B cell (primary cell): ENCODE measurements around the gene KLHL41. TPM values are rescaled to one million over a fixed set of nuclear protein-coding genes. Genes with fewer than 3 reads are reported as not detected.
"Not testable (repeated sequence)": the region's sequence is repeated elsewhere in the genome, so short reads cannot be mapped to it uniquely, and the experiment has no call there.

Experiments
- ATAC-seq: fragments of 200-7000 bp; cut with Tn5 transposase; one replicate; pipeline ENCODE4 v1.10.0; 2021; ENCODE audit warnings: low read depth, mild to moderate bottlenecking, moderate number of reproducible peaks, moderate library complexity
- CTCF ChIA-PET: fragments of 350-600 bp; sonication (Branson Sonifier 250); formaldehyde crosslinking; loops from one replicate; lab custom pipeline; 2021; ENCODE audit warnings: antibody characterized with exemption, inconsistent platforms; lab: Charles Lee
- POLR2A ChIA-PET: fragments of 350-600 bp; sonication (Branson Sonifier 250); formaldehyde crosslinking; loops from one replicate; lab custom pipeline; 2021; ENCODE audit warnings: antibody characterized with exemption; lab: Charles Lee
- DNase-seq: peaks from one replicate; pipeline ENCODE4 v3.0.0; 2013
- H2AFZ ChIP-seq: 2 replicates; pipeline ENCODE4 v1.6.1; 2012; ENCODE audit warnings: mild to moderate bottlenecking, low read depth, low read length; ENCODE audit not compliant: insufficient read depth, poor library complexity, severe bottlenecking
- H3K27ac ChIP-seq, 2 donors: 1 replicate in 1 of 2; 2 replicates in 1 of 2; pipeline ENCODE4 v1.5.1; 2012 to 2013; ENCODE audit warnings: low read length in 2 of 2, mild to moderate bottlenecking in 2 of 2, moderate library complexity in 1 of 2
- H3K27me3 ChIP-seq, 4 experiments: fragments of 200-600 bp in 1 of 4; sonication (generic) in 1 of 4; replicated peaks in 1 of 4; 1 replicate in 2 of 4; 2 replicates in 2 of 4; pipeline versions ENCODE4 v1.6.1 to v1.7.0; 2013 to 2016; ENCODE audit warnings: low read length in 3 of 4, mild to moderate bottlenecking in 2 of 4, mixed read lengths in 1 of 4, moderate library complexity in 1 of 4; ENCODE audit not compliant: insufficient read depth in 4 of 4, control insufficient read depth in 3 of 4; ENCODE audit errors: control extremely low read depth in 1 of 4
- H3K36me3 ChIP-seq, 2 experiments: replicated peaks in 1 of 2; 1 replicate in 1 of 2; 2 replicates in 1 of 2; pipeline versions ENCODE4 v1.6.1 to v1.7.1; 2013; ENCODE audit warnings: low read length in 1 of 2; ENCODE audit not compliant: insufficient read depth in 2 of 2, control insufficient read depth in 1 of 2; ENCODE audit errors: control extremely low read depth in 1 of 2, extremely low read depth in 1 of 2
- H3K4me1 ChIP-seq, 2 donors: fragments of 200-600 bp in 1 of 2; sonication (generic) in 1 of 2; 1 replicate in 1 of 2; 2 replicates in 1 of 2; pipeline versions ENCODE4 v1.5.1 to v1.6.1; 2013 to 2017; ENCODE audit warnings: low read length in 2 of 2; ENCODE audit not compliant: control insufficient read depth in 2 of 2, insufficient read depth in 2 of 2
- H3K4me2 ChIP-seq: replicated peaks from 2 replicates; pipeline ENCODE3; 2012; ENCODE audit warnings: mild to moderate bottlenecking, low read depth, low read length; ENCODE audit not compliant: poor library complexity, severe bottlenecking
- H3K4me3 ChIP-seq, 5 experiments: fragments of 200-600 bp in 1 of 5; sonication (generic) in 1 of 5; 1 replicate in 3 of 5; 2 replicates in 2 of 5; pipeline versions ENCODE4 v1.5.1 to v1.7.0; 2011 to 2016; ENCODE audit warnings: low read length in 4 of 5, mild to moderate bottlenecking in 4 of 5, low read depth in 2 of 5, control low read depth in 1 of 5, moderate library complexity in 1 of 5; ENCODE audit not compliant: insufficient read depth in 1 of 5; ENCODE audit errors: control extremely low read depth in 1 of 5, extremely low read depth in 1 of 5
- H3K79me2 ChIP-seq: fragments of 200-600 bp; sonication (generic); one replicate; pipeline ENCODE4 v1.6.0; 2016; ENCODE audit warnings: low read length; ENCODE audit not compliant: control insufficient read depth, insufficient read depth
- H3K9ac ChIP-seq: fragments of 200-600 bp; sonication (generic); 2 replicates; pipeline ENCODE4 v1.6.1; 2017; ENCODE audit warnings: mild to moderate bottlenecking, low read length, moderate library complexity
- H3K9me3 ChIP-seq, 3 donors: one replicate each; pipeline versions ENCODE4 v1.6.1 to v1.7.1; 2013; ENCODE audit warnings: low read length in 2 of 3; ENCODE audit not compliant: control insufficient read depth in 2 of 3, insufficient read depth in 1 of 3; ENCODE audit errors: control extremely low read depth in 1 of 3
- H4K20me1 ChIP-seq: 2 replicates; pipeline ENCODE4 v1.6.0; 2012; ENCODE audit warnings: mild to moderate bottlenecking, low read length; ENCODE audit not compliant: insufficient read depth, control insufficient read depth, poor library complexity, severe bottlenecking
- H3K27ac Mint-ChIP-seq: one replicate; pipeline ENCODE4 v1.8.0; 2021; ENCODE audit warnings: mixed read lengths
- H3K27me3 Mint-ChIP-seq: one replicate; pipeline ENCODE4 v1.8.0; 2021; ENCODE audit warnings: mixed read lengths
- H3K4me1 Mint-ChIP-seq: one replicate; pipeline ENCODE4 v1.8.0; 2021; ENCODE audit warnings: mixed read lengths
- H3K4me3 Mint-ChIP-seq: one replicate; pipeline ENCODE4 v1.8.0; 2021; ENCODE audit warnings: mixed read lengths
- H3K9me3 Mint-ChIP-seq: one replicate; pipeline ENCODE4 v1.8.0; 2022; ENCODE audit warnings: mixed read lengths; ENCODE audit not compliant: insufficient read depth
- EZH2 ChIP-seq: IDR thresholded peaks from 2 replicates; pipeline ENCODE4 v1.6.1; 2012; ENCODE audit warnings: borderline replicate concordance, low read depth, mild to moderate bottlenecking, moderate library complexity, low read length; ENCODE audit not compliant: insufficient read depth, poor library complexity, severe bottlenecking
- WGBS: methylation state at CpG from one replicate; pipeline ENCODE4 v1.1.5; 2013; ENCODE audit warnings: missing lambda C conversion rate; ENCODE audit not compliant: insufficient coverage; 5-methylcytosine and 5-hydroxymethylcytosine counted together
- intact Hi-C: fragments of 100-400 bp; cut with micrococcal nuclease; formaldehyde crosslinking; loops from one replicate; pipeline ENCODE4 v1.10.0; 2022
- polyA plus RNA-seq: library from polyadenylated mRNA; depleted of rRNA; stranded (reverse); fragments of >200 nt; gene quantifications from 2 replicates; pipeline ENCODE4 v1.2.3, GENCODE V29; 2012
- total RNA-seq, 2 donors: library from RNA; stranded (reverse); fragments of 120-200 nt in 1 of 2; gene quantifications; 1 replicate in 1 of 2; 2 replicates in 1 of 2; pipeline versions ENCODE4 v1.2.3 to v1.2.4, GENCODE V29; 2013 to 2022
- TF ChIP-seq, protein P1 (sequence below): fragments of 200-600 bp; IDR thresholded peaks from one replicate; pipeline ENCODE4 v1.8.0; 2022; ENCODE audit warnings: antibody characterized with exemption, mild to moderate bottlenecking

Gene KLHL41
- total and polyA plus RNA-seq, 2 donors (not counting 1 experiment from before 2014, with no cell fraction given), result 0.03 to 0.27 TPM

DNA sequence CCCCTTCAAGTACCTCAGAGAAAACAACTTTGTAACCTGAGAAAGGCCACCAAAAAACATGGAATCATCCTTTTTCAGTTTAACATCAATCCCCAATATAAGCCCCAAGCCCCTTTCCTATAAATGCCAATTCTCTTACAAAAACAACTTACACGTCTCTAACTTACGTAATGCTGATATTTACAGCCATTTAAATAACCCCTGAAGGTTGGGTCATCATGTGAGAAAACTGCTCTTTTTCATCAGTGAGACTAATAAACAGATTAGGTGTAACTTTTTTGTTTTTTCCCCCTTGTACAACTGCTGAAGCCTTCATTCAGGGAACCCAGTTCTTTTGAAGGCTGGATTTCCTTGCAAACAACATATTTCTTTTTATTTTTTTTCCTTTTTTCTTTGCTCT is 60.4 kb downstream of the KLHL41 start:
- Mint-ChIP-seq H3K4me3 (no peak overlapping the region), H3K27ac (no peak overlapping the region), H3K4me1 (peaks cover 14% of the 10 kb centered on the region), H3K9me3 (no peaks in the 10 kb centered on the region), H3K27me3 (no peaks in the 10 kb centered on the region)
- no peak overlapping the region for H2AFZ ChIP-seq
- DNase-seq, result no peak
- no peaks in the 10 kb centered on the region for H4K20me1 ChIP-seq
- no peaks in the 10 kb centered on the region for H3K27me3 ChIP-seq
- no peak overlapping the region for H3K4me3 ChIP-seq
- no peak overlapping the region for H3K27ac ChIP-seq
- ChIA-PET POLR2A (no interaction called here), CTCF (no interaction called here)
- no peak for TF ChIP-seq EZH2
- TF ChIP-seq, protein P1, sequence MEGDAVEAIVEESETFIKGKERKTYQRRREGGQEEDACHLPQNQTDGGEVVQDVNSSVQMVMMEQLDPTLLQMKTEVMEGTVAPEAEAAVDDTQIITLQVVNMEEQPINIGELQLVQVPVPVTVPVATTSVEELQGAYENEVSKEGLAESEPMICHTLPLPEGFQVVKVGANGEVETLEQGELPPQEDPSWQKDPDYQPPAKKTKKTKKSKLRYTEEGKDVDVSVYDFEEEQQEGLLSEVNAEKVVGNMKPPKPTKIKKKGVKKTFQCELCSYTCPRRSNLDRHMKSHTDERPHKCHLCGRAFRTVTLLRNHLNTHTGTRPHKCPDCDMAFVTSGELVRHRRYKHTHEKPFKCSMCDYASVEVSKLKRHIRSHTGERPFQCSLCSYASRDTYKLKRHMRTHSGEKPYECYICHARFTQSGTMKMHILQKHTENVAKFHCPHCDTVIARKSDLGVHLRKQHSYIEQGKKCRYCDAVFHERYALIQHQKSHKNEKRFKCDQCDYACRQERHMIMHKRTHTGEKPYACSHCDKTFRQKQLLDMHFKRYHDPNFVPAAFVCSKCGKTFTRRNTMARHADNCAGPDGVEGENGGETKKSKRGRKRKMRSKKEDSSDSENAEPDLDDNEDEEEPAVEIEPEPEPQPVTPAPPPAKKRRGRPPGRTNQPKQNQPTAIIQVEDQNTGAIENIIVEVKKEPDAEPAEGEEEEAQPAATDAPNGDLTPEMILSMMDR, result no peak
- peaks cover 5 to 6% of the 10 kb centered on the region in 2 donors for H3K4me1 ChIP-seq
- no peak overlapping the region for H3K4me2 ChIP-seq
- intact Hi-C loops, result loop anchor here (5.0 to 10.0 kb wide), 2 partner anchors 227 to 1865 kb away; partner anchors contain the start of genes DCAF17, METTL8 and SSB
- no peaks in the 10 kb centered on the region for H3K36me3 ChIP-seq
- peaks cover 35% of the 10 kb centered on the region for H3K79me2 ChIP-seq
- WGBS, result no CpG with 5 or more reads among the region's 2 CpGs
- no peak overlapping the region for H3K9ac ChIP-seq
- no peak for ATAC-seq
- H3K9me3 ChIP-seq, result no peaks in the 10 kb centered on the region

DNA sequence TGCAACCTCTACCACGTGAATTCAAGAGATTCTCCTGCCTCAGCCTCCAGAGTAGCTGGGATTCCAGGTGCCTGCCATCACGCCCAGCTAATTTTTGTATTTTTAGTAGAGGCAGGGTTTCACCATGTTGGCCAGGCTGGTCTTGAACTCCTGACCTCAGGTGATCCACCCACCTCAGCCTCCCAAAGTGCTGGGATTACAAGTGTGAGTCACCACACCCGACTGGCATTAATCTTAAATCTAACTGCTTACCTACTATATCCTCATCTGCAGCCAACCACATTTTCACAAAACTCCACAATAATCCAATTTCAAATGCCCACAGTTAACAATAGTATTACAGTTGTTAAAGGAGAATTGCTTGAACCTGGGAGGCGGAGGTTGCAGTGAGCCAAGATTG is 61.2 kb downstream of the KLHL41 start:
- peaks cover 35% of the 10 kb centered on the region for H3K79me2 ChIP-seq
- POLR2A ChIA-PET, DNase-seq, H3K27ac Mint-ChIP-seq, H3K9me3 Mint-ChIP-seq, H3K27ac ChIP-seq, H3K27me3 ChIP-seq, ATAC-seq, H2AFZ ChIP-seq, H4K20me1 ChIP-seq, H3K9ac ChIP-seq, H3K36me3 ChIP-seq, H3K4me3 ChIP-seq, H3K4me2 ChIP-seq, CTCF ChIA-PET, H3K9me3 ChIP-seq, H3K4me1 ChIP-seq, H3K27me3 Mint-ChIP-seq, H3K4me3 Mint-ChIP-seq: not testable (repeated sequence)
- peaks cover 14% of the 10 kb centered on the region for H3K4me1 Mint-ChIP-seq
- intact Hi-C loops, result loop anchor here (5.0 to 10.0 kb wide), 2 partner anchors 227 to 1864 kb away; partner anchors contain the start of genes DCAF17, METTL8 and SSB
- 100% methylated on average over 1 of the region's 4 CpGs for WGBS
